ENCODE data around the gene HCAR3. TPM values are rescaled to one million over a fixed set of nuclear protein-coding genes. Genes with fewer than 3 reads are reported as not detected.
"Not testable (repeated sequence)": the region's sequence is repeated elsewhere in the genome, so short reads cannot be mapped to it uniquely, and the experiment has no call there.

Gene HCAR3
- total RNA-seq, 1 donor from 2014 or later = 4.3 TPM

GRCh38 chr12:122702890-122703611 is 13.6 kb downstream of the HCAR3 start, which contains the start of gene HCAR2:
HCAR2 (minus strand) TSS chr12:122703357; CDS start chr12:122703283, 74 bp downstream.
- H3K4me3 ChIP-seq; intact Hi-C loops (cut with DNase I); H3K4me1 ChIP-seq; DNase-seq; H3K9me3 ChIP-seq; H3K27me3 ChIP-seq; H3K36me3 ChIP-seq; H3K27ac ChIP-seq: not testable (repeated sequence)
- peak; percentile 74 for ATAC-seq

DNA sequence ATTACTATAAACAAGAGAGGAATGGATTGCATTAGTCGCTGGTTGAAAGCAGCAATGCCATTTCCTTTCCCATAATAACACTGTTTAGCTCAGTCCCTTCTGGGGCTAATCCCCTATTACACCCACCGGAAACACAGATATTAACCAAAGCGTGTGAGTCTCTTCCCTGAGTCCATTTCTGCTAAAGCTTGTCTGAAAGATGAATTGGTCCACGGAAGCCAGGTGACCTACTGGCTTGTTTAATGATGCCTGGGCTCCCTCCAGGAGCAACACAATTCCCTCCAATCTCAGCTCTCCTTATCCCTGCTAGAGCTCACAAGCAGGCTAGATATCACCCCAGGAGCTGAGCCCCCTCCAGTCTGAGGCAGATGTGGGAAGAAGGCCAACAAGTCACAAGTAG is 15.1 kb downstream of the HCAR3 start:
- DNase-seq; H3K9me3 ChIP-seq; H3K27me3 ChIP-seq; ATAC-seq; H3K36me3 ChIP-seq; intact Hi-C loops (cut with DNase I); H3K4me3 ChIP-seq; H3K27ac ChIP-seq; H3K4me1 ChIP-seq: not testable (repeated sequence)

- H3K4me3 ChIP-seq; H3K4me1 ChIP-seq; H3K9me3 ChIP-seq; DNase-seq; H3K36me3 ChIP-seq; H3K27ac ChIP-seq; H3K27me3 ChIP-seq; intact Hi-C loops (cut with DNase I): not testable (repeated sequence)
- ATAC-seq = peak; percentile 51
These were observed 16.4 kb downstream of the HCAR3 start for GRCh38 chr12:122700038-122700710.

DNA sequence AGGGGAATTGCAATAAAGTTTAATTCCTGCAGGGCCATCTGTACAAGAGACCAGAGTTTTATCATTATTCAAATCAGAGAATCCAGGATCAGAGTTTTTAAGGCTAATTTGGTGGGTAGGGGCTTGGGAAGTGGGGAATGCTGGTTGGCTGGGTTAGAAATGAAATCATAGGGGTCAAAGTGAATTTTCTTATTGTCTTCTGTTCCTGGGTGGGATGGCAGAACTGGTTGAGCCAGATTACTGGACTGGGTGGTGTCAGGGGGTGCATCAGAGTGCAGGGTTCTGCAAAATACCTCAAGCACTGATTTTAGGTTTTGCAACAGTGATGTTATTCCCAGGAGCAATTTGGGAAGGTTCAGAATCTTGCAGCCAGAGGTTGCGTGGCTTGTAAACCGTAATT is 19.7 kb downstream of the HCAR3 start:
- ATAC-seq; intact Hi-C loops (cut with DNase I): not testable (repeated sequence)

GRCh38 chr12:122691566-122691965 is 25.0 kb downstream of the HCAR3 start:
- DNase-seq = no peak
- Histone ChIP-seq H3K4me1 (no peaks in the 10 kb centered on the region), H3K27ac (no peak overlapping the region), H3K4me3 (no peak overlapping the region), H3K27me3 (no peaks in the 10 kb centered on the region), H3K36me3 (no peaks in the 10 kb centered on the region), H3K9me3 (no peaks in the 10 kb centered on the region)
- ATAC-seq = no peak
- intact Hi-C loops (cut with DNase I) = no loop called here
- TF ChIP-seq CTCF (IDR thresholded peaks at IDR 0.05) = no peak

More for the DNA sequence above, 19.7 kb downstream of the HCAR3 start:
- DNase-seq, H3K4me3 ChIP-seq, H3K36me3 ChIP-seq, H3K4me1 ChIP-seq, H3K27me3 ChIP-seq, H3K9me3 ChIP-seq, H3K27ac ChIP-seq: not testable (repeated sequence)

GRCh38 chr12:122688291-122688690 is 28.3 kb downstream of the HCAR3 start:
- DNase-seq = no peak

GRCh38 chr12:122687086-122687485 is 29.5 kb downstream of the HCAR3 start:
- H3K27me3 ChIP-seq = no peaks in the 10 kb centered on the region
- no peaks in the 10 kb centered on the region for H3K4me1 ChIP-seq
- no peaks in the 10 kb centered on the region for H3K9me3 ChIP-seq
- peak; percentile 88 for DNase-seq
- ATAC-seq = peak; percentile 89
- H3K4me3 ChIP-seq = no peak overlapping the region
- intact Hi-C loops (cut with DNase I) = no loop called here
- peak overlapping the region; percentile 12 for H3K27ac ChIP-seq
- no peak for TF ChIP-seq CTCF (IDR thresholded peaks at IDR 0.05)
- no peaks in the 10 kb centered on the region for H3K36me3 ChIP-seq

More at GRCh38 chr12:122688291-122688690, 28.3 kb downstream of the HCAR3 start:
- no peak for TF ChIP-seq CTCF (IDR thresholded peaks at IDR 0.05)
- peak; percentile 81 for ATAC-seq
- H3K4me3 ChIP-seq = no peak overlapping the region
- H3K9me3 ChIP-seq = no peaks in the 10 kb centered on the region
- H3K4me1 ChIP-seq = no peaks in the 10 kb centered on the region
- no peaks in the 10 kb centered on the region for H3K27me3 ChIP-seq
- intact Hi-C loops (cut with DNase I) = no loop called here
- no peaks in the 10 kb centered on the region for H3K36me3 ChIP-seq
- peak overlapping the region; percentile 42 for H3K27ac ChIP-seq

All from upper lobe of right lung (tissue), 1 donor.